OCI-LY1 (cell line): ENCODE results near the gene ZNF135.

Experiments used
- CTCF ChIP-seq: fragments of 200-600 bp; sonication (generic), shearing (Covaris generic); IDR thresholded peaks from 2 replicates; pipeline ENCODE4 v1.5.1; 2017; ENCODE audit warnings: mild to moderate bottlenecking, antibody characterized with exemption, low read length, moderate library complexity, mixed read lengths
- EZH2 ChIP-seq: fragments of 200-600 bp; sonication (generic), shearing (Covaris generic); IDR thresholded peaks from 2 replicates; pipeline ENCODE4 v1.8.0; 2017; ENCODE audit warnings: borderline replicate concordance, mixed run types, mild to moderate bottlenecking, antibody characterized with exemption, low read length, moderate library complexity, mixed read lengths

GRCh38 chr19:58022283-58022660 is 36.8 kb upstream of the ZNF135 start:
- no peak for TF ChIP-seq CTCF
- no peak for TF ChIP-seq EZH2
